Liver (tissue), 3 donors: Measurements from ENCODE around the gene DDO.

Source experiments
- RAD21 ChIP-seq, 2 donors: IDR thresholded peaks; 2 replicates each; pipeline ENCODE4 v1.6.1; 2016; ENCODE audit warnings: antibody characterized with exemption in 2 of 2, mild to moderate bottlenecking in 2 of 2
- SP1 ChIP-seq: IDR thresholded peaks from 2 replicates; pipeline ENCODE4 v1.6.1; 2018; ENCODE audit warnings: antibody characterized with exemption, mild to moderate bottlenecking
- TAF1 ChIP-seq: conservative IDR thresholded peaks from 2 replicates; pipeline ENCODE4 v1.6.1; 2016; ENCODE audit warnings: antibody characterized with exemption, mild to moderate bottlenecking
- TF ChIP-seq, protein P1 (sequence below): fragments of 150-350 bp; IDR thresholded peaks from 2 replicates; pipeline ENCODE4 v1.5.1; 2017; ENCODE audit warnings: improper control_type of control experiment, low read depth, low read length; ENCODE audit not compliant: missing input control
- TF ChIP-seq, protein P2 (sequence below): IDR thresholded peaks from 2 replicates; pipeline ENCODE4 v1.6.1; 2016; ENCODE audit warnings: antibody characterized with exemption, mild to moderate bottlenecking
- donor health status: healthy.
- donor health status: healthy.

- TF ChIP-seq, protein P1, sequence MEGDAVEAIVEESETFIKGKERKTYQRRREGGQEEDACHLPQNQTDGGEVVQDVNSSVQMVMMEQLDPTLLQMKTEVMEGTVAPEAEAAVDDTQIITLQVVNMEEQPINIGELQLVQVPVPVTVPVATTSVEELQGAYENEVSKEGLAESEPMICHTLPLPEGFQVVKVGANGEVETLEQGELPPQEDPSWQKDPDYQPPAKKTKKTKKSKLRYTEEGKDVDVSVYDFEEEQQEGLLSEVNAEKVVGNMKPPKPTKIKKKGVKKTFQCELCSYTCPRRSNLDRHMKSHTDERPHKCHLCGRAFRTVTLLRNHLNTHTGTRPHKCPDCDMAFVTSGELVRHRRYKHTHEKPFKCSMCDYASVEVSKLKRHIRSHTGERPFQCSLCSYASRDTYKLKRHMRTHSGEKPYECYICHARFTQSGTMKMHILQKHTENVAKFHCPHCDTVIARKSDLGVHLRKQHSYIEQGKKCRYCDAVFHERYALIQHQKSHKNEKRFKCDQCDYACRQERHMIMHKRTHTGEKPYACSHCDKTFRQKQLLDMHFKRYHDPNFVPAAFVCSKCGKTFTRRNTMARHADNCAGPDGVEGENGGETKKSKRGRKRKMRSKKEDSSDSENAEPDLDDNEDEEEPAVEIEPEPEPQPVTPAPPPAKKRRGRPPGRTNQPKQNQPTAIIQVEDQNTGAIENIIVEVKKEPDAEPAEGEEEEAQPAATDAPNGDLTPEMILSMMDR, result no peak
- TF ChIP-seq TAF1 (no peak), RAD21 (IDR thresholded peaks at IDR 0.05) (no peak), SP1 (no peak)
- TF ChIP-seq, protein P2, sequence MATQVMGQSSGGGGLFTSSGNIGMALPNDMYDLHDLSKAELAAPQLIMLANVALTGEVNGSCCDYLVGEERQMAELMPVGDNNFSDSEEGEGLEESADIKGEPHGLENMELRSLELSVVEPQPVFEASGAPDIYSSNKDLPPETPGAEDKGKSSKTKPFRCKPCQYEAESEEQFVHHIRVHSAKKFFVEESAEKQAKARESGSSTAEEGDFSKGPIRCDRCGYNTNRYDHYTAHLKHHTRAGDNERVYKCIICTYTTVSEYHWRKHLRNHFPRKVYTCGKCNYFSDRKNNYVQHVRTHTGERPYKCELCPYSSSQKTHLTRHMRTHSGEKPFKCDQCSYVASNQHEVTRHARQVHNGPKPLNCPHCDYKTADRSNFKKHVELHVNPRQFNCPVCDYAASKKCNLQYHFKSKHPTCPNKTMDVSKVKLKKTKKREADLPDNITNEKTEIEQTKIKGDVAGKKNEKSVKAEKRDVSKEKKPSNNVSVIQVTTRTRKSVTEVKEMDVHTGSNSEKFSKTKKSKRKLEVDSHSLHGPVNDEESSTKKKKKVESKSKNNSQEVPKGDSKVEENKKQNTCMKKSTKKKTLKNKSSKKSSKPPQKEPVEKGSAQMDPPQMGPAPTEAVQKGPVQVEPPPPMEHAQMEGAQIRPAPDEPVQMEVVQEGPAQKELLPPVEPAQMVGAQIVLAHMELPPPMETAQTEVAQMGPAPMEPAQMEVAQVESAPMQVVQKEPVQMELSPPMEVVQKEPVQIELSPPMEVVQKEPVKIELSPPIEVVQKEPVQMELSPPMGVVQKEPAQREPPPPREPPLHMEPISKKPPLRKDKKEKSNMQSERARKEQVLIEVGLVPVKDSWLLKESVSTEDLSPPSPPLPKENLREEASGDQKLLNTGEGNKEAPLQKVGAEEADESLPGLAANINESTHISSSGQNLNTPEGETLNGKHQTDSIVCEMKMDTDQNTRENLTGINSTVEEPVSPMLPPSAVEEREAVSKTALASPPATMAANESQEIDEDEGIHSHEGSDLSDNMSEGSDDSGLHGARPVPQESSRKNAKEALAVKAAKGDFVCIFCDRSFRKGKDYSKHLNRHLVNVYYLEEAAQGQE, result no peak
Observed at GRCh38 chr6:110425816-110426215, 10.4 kb upstream of the DDO start.
